ENCODE measurements around the gene NUAK1.

NUAK1 gene

DNA sequence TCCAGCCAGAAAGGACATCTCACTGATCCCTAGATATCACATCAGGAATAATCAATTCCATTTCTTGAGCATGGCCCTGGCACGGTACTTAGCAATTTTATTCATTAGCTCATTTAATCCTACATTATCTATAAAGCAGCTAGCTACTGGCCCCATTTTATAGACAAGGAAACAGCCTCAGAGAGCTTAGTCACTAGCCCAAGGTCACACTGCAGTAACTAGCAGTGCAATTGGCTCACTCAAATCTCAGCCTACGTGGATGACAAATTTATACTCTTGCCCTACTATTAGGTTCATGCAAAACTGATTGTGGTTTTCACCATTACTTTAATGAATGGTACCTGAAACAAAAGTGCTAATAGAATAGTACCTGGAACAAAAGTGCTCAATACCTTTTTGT lies 41.7 kb downstream of the NUAK1 start:
- TF ChIP-seq POLR2AphosphoS5 (IDR thresholded peaks at IDR 0.05; ENCODE audit: low read depth, low read length) (no peak), SIN3A (IDR thresholded peaks at IDR 0.05; ENCODE audit: borderline replicate concordance, insufficient read depth, low read length) (no peak)

DNA sequence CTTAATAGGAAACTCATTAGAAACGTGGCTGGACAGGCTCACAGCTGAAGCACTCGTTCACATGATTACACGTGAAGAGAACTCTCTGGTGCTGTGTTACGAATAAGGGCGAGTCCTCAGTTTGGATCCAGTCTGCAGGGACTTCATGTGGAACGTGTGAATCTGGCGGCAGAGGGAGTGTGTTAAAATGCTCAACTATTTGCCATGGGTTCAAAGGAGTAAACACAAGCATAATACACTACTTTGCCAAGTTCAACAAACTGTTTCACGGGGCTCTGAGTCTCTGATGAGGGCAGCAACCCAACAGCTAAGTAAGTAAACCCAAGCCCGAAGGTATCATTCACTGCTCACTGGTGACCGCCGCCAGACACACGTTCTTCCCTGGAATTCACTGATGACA lies 42.4 kb downstream of the NUAK1 start:
- TF ChIP-seq TAF1 (IDR thresholded peaks at IDR 0.05; ENCODE audit: borderline replicate concordance, insufficient read depth, low read length): no peak
- no peak for TF ChIP-seq SIN3A (IDR thresholded peaks at IDR 0.05; ENCODE audit: borderline replicate concordance, insufficient read depth, low read length)
- TF ChIP-seq, protein P1, sequence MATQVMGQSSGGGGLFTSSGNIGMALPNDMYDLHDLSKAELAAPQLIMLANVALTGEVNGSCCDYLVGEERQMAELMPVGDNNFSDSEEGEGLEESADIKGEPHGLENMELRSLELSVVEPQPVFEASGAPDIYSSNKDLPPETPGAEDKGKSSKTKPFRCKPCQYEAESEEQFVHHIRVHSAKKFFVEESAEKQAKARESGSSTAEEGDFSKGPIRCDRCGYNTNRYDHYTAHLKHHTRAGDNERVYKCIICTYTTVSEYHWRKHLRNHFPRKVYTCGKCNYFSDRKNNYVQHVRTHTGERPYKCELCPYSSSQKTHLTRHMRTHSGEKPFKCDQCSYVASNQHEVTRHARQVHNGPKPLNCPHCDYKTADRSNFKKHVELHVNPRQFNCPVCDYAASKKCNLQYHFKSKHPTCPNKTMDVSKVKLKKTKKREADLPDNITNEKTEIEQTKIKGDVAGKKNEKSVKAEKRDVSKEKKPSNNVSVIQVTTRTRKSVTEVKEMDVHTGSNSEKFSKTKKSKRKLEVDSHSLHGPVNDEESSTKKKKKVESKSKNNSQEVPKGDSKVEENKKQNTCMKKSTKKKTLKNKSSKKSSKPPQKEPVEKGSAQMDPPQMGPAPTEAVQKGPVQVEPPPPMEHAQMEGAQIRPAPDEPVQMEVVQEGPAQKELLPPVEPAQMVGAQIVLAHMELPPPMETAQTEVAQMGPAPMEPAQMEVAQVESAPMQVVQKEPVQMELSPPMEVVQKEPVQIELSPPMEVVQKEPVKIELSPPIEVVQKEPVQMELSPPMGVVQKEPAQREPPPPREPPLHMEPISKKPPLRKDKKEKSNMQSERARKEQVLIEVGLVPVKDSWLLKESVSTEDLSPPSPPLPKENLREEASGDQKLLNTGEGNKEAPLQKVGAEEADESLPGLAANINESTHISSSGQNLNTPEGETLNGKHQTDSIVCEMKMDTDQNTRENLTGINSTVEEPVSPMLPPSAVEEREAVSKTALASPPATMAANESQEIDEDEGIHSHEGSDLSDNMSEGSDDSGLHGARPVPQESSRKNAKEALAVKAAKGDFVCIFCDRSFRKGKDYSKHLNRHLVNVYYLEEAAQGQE (IDR thresholded peaks at IDR 0.05; ENCODE audit: insufficient read depth in 1 of 2, low read depth in 2 of 2, low read length in 2 of 2): no peak
- TF ChIP-seq POLR2AphosphoS5 (IDR thresholded peaks at IDR 0.05; ENCODE audit: low read depth, low read length): no peak
- no peak for TF ChIP-seq FOXP2 (optimal IDR thresholded peaks at IDR 0.05; ENCODE audit: borderline replicate concordance, extremely low read depth, extremely low read length, insufficient read depth)

DNA sequence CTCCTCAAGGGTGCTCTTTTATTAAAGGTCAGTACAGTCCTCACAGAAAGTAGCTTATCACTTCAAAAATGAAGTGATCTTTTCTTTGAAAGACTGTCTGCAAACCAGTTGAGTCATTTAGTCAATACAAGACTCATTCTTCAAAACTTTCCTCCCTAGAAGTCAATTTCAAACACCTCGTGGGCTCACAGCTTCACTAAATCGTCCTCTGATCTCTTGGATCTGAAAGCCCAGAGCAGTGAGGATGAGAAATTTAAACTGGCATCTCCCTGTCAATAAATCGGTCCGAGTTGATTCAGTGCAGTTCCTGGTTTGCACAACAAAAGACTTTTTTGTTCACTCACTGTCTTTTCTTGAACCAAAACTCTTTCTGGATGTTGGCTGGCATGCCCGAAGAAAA lies 44.5 kb downstream of the NUAK1 start:
- TF ChIP-seq POLR2AphosphoS5 (IDR thresholded peaks at IDR 0.05; ENCODE audit: low read depth, low read length) (no peak), SIN3A (IDR thresholded peaks at IDR 0.05; ENCODE audit: borderline replicate concordance, insufficient read depth, low read length) (no peak), TAF1 (IDR thresholded peaks at IDR 0.05; ENCODE audit: borderline replicate concordance, insufficient read depth, low read length) (no peak), FOXP2 (optimal IDR thresholded peaks at IDR 0.05; ENCODE audit: borderline replicate concordance, extremely low read depth, extremely low read length, insufficient read depth) (no peak)
- TF ChIP-seq, protein P1 (IDR thresholded peaks at IDR 0.05; ENCODE audit: insufficient read depth in 1 of 2, low read depth in 2 of 2, low read length in 2 of 2): no peak

DNA sequence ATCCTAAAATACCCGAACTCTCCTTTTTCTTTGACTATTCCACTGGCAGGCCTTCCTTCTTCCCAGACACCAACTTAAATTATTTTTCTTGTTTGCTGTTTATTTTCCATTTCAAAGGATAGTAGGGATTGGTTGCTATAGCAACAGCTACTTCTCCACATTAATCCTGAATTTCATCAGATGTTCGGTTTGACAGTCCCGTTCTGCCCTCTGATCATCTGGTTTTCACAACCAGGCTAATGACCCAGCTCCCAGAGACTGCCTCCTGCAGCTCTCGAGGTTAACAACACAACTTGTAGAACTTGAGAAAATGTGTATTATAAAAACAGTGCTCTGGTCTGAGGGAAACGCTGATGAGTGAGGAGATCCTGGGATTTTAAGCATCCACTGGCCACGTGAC lies 45.5 kb downstream of the NUAK1 start:
- TF ChIP-seq, protein P1 (IDR thresholded peaks at IDR 0.05; ENCODE audit: insufficient read depth in 1 of 2, low read depth in 2 of 2, low read length in 2 of 2): no peak
- TF ChIP-seq POLR2AphosphoS5 (IDR thresholded peaks at IDR 0.05; ENCODE audit: low read depth, low read length) (no peak), TAF1 (IDR thresholded peaks at IDR 0.05; ENCODE audit: borderline replicate concordance, insufficient read depth, low read length) (no peak), FOXP2 (optimal IDR thresholded peaks at IDR 0.05; ENCODE audit: borderline replicate concordance, extremely low read depth, extremely low read length, insufficient read depth) (no peak), SIN3A (IDR thresholded peaks at IDR 0.05; ENCODE audit: borderline replicate concordance, insufficient read depth, low read length) (no peak)

DNA sequence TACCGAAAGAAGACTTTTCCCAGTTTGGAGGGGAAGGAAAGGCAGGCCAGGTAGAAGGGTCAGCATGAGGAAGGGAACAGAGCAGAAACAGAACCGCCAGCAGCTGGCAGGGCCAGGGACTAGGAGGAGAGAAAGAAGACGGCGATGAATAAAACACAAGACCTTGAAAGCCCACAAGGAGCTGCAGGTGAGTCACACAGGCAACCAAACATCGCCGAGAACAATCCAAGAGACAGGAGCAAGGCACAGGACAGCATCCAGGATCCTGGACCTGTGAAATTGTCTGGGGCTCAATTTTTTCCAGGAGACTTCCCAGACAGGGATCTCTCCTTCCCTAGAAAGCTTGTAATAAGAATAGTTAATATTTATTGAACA lies 47.3 kb downstream of the NUAK1 start:
- TF ChIP-seq FOXP2 (optimal IDR thresholded peaks at IDR 0.05; ENCODE audit: borderline replicate concordance, extremely low read depth, extremely low read length, insufficient read depth): no peak
- no peak for TF ChIP-seq TAF1 (IDR thresholded peaks at IDR 0.05; ENCODE audit: borderline replicate concordance, insufficient read depth, low read length)
- TF ChIP-seq SIN3A (IDR thresholded peaks at IDR 0.05; ENCODE audit: borderline replicate concordance, insufficient read depth, low read length): no peak
- TF ChIP-seq, protein P1 (IDR thresholded peaks at IDR 0.05; ENCODE audit: insufficient read depth in 1 of 2, low read depth in 2 of 2, low read length in 2 of 2): no peak
- no peak for TF ChIP-seq POLR2AphosphoS5 (IDR thresholded peaks at IDR 0.05; ENCODE audit: low read depth, low read length)
